MM.1S (cell line): Measurements from ENCODE around the gene GRHPR.

Source experiments
- DNase-seq: peaks from one replicate; pipeline ENCODE4 v3.0.0-alpha.2; 2015
- H2AFZ ChIP-seq: fragments of 300-600 bp; sonication (generic); 2 replicates; pipeline ENCODE4 v1.6.0; 2016; ENCODE audit warnings: antibody characterized with exemption, low read length
- H3F3A ChIP-seq: fragments of 300-600 bp; sonication (generic); 2 replicates; pipeline ENCODE4 v1.6.1; 2016; ENCODE audit warnings: mild to moderate bottlenecking, antibody characterized with exemption, low read length, moderate library complexity, mixed read lengths; ENCODE audit not compliant: insufficient read depth
- H3K27ac ChIP-seq: fragments of 300-600 bp; sonication (generic); 2 replicates; pipeline ENCODE4 v1.5.1; 2016; ENCODE audit warnings: mild to moderate bottlenecking, low read length
- H3K27me3 ChIP-seq: fragments of 300-600 bp; sonication (generic); replicated peaks from 2 replicates; pipeline ENCODE4 v1.6.0; 2016; ENCODE audit warnings: low read length; ENCODE audit not compliant: insufficient read depth
- H3K36me3 ChIP-seq: fragments of 300-600 bp; sonication (generic); replicated peaks from 2 replicates; pipeline ENCODE4 v1.6.1; 2016; ENCODE audit warnings: mild to moderate bottlenecking, low read length, mixed read lengths; ENCODE audit not compliant: insufficient read depth
- H3K4me1 ChIP-seq: fragments of 300-600 bp; sonication (generic); 2 replicates; pipeline ENCODE4 v1.6.1; 2016; ENCODE audit warnings: low read length, mixed read lengths
- H3K4me2 ChIP-seq: fragments of 300-600 bp; sonication (generic); 2 replicates; pipeline ENCODE4 v1.6.0; 2016; ENCODE audit warnings: low read depth, low read length
- H3K4me3 ChIP-seq: fragments of 300-600 bp; sonication (generic); 2 replicates; pipeline ENCODE4 v1.5.1; 2016; ENCODE audit warnings: low read length, mixed read lengths
- H3K79me2 ChIP-seq: fragments of 300-600 bp; sonication (generic); 2 replicates; pipeline ENCODE4 v1.6.1; 2016; ENCODE audit warnings: mixed run types, low read length, mixed read lengths
- H3K9ac ChIP-seq: fragments of 300-600 bp; sonication (generic); 2 replicates; pipeline ENCODE4 v1.6.1; 2016; ENCODE audit warnings: low read length, mixed read lengths
- H3K9me2 ChIP-seq: fragments of 300-600 bp; sonication (generic); replicated peaks from 2 replicates; pipeline ENCODE4 v1.6.1; 2016; ENCODE audit warnings: mild to moderate bottlenecking, low read length, mixed read lengths; ENCODE audit not compliant: insufficient read depth
- H3K9me3 ChIP-seq: fragments of 300-600 bp; sonication (generic); replicated peaks from 2 replicates; pipeline ENCODE4 v1.6.1; 2016; ENCODE audit warnings: mild to moderate bottlenecking, low read length, mixed read lengths; ENCODE audit not compliant: insufficient read depth
- H4K20me1 ChIP-seq: fragments of 300-600 bp; sonication (generic); 2 replicates; pipeline ENCODE4 v1.6.1; 2016; ENCODE audit warnings: mild to moderate bottlenecking, low read length, moderate library complexity, mixed read lengths; ENCODE audit not compliant: insufficient read depth
- EZH2 ChIP-seq: fragments of 300-600 bp; sonication (generic); optimal IDR thresholded peaks from 2 replicates; pipeline ENCODE3; 2017; ENCODE audit warnings: low read depth, mild to moderate bottlenecking, antibody characterized with exemption, low read length, mixed read lengths
- EZH2phosphoT487 ChIP-seq: fragments of 300-600 bp; sonication (generic); IDR thresholded peaks from 2 replicates; pipeline ENCODE4 v1.6.1; 2018; ENCODE audit warnings: antibody characterized with exemption, low read length
- TF ChIP-seq, protein P1 (sequence below): fragments of 300-600 bp; sonication (generic); IDR thresholded peaks from 2 replicates; pipeline ENCODE4 v1.5.1; 2016; ENCODE audit warnings: antibody characterized with exemption, low read length, mixed read lengths

GRHPR gene

DNA sequence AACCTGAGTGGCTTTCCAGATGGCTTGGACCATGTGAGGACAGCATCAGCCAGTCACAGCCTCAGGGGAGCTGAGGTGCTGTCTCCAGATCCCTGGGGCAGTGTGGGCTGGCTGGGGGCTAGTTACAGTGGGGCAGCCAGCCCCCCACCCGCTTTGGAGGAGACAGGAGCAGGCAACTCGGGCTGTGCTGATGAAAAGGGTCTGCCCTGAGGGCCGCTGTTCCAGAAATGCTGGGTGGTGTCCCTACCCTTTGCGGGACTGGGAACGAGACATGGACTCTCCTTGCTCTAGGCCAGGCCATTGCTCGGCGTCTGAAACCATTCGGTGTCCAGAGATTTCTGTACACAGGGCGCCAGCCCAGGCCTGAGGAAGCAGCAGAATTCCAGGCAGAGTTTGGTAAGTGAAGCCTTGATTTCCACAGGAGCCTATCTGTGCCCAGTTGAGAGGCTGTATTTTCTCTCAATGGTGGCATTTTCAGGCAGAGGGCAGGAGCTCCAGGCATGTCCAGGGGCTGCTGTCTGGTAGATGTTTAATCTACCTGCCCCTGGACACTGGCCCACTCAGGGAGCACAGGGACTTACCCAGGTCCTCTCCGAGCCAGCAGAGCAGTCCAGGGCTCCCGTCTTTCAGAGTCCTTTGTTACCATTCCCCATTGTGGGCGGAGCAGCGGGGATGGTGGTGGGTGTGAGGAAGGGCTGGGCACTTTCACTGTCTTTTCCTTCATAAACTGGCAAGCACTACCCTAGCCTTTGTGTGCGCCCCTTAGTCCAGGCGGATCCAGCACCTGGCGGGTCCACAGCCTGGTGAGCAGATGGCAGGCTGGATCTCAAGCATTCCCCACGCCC lies 7.2 kb downstream of the GRHPR start:
- TF ChIP-seq, protein P1, sequence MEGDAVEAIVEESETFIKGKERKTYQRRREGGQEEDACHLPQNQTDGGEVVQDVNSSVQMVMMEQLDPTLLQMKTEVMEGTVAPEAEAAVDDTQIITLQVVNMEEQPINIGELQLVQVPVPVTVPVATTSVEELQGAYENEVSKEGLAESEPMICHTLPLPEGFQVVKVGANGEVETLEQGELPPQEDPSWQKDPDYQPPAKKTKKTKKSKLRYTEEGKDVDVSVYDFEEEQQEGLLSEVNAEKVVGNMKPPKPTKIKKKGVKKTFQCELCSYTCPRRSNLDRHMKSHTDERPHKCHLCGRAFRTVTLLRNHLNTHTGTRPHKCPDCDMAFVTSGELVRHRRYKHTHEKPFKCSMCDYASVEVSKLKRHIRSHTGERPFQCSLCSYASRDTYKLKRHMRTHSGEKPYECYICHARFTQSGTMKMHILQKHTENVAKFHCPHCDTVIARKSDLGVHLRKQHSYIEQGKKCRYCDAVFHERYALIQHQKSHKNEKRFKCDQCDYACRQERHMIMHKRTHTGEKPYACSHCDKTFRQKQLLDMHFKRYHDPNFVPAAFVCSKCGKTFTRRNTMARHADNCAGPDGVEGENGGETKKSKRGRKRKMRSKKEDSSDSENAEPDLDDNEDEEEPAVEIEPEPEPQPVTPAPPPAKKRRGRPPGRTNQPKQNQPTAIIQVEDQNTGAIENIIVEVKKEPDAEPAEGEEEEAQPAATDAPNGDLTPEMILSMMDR: no peak
- no peak for TF ChIP-seq EZH2
- no peak for TF ChIP-seq EZH2phosphoT487
- H3K36me3 ChIP-seq: no peaks in the 10 kb centered on the region

GRCh38 chr9:37430841-37431597 lies 8.5 kb downstream of the GRHPR start:
- H3K9me2 ChIP-seq: no peaks in the 10 kb centered on the region
- H3K79me2 ChIP-seq: no peaks in the 10 kb centered on the region
- H3K27ac ChIP-seq: no peak overlapping the region
- no peaks in the 10 kb centered on the region for H4K20me1 ChIP-seq
- no peak for DNase-seq
- H3F3A ChIP-seq: 0 out of 2 replicates have a peak, but pooled peaks cover 1% of the 10 kb centered on the region
- H3K4me2 ChIP-seq: no peak overlapping the region
- no peak overlapping the region for H3K4me3 ChIP-seq
- no peak overlapping the region for H2AFZ ChIP-seq
- no peak overlapping the region for H3K9ac ChIP-seq
- no peaks in the 10 kb centered on the region for H3K27me3 ChIP-seq
- no peaks in the 10 kb centered on the region for H3K36me3 ChIP-seq
- no peaks in the 10 kb centered on the region for H3K9me3 ChIP-seq
- TF ChIP-seq EZH2phosphoT487 (no peak), EZH2 (no peak)
- TF ChIP-seq, protein P1: no peak
- H3K4me1 ChIP-seq: peaks cover 2% of the 10 kb centered on the region; the same call in 1 of the 2 replicates

More for the DNA sequence above, 7.2 kb downstream of the GRHPR start:
- Histone ChIP-seq H3F3A (0 out of 2 replicates have a peak, but pooled peaks cover 3% of the 10 kb centered on the region), H3K27ac (no peak overlapping the region), H3K4me3 (no peak overlapping the region), H3K4me2 (no peak overlapping the region), H3K9ac (no peak overlapping the region), H3K9me2 (no peaks in the 10 kb centered on the region), H2AFZ (no peak overlapping the region), H3K4me1 (peaks cover 4% of the 10 kb centered on the region; the same call in 1 of the 2 replicates), H3K79me2 (peaks cover 3% of the 10 kb centered on the region), H4K20me1 (no peaks in the 10 kb centered on the region), H3K9me3 (no peaks in the 10 kb centered on the region), H3K27me3 (no peaks in the 10 kb centered on the region)
- no peak for DNase-seq

GRCh38 chr9:37432020-37432419 lies 9.5 kb downstream of the GRHPR start:
- TF ChIP-seq EZH2phosphoT487 (no peak), EZH2 (no peak)
- TF ChIP-seq, protein P1: no peak
- DNase-seq: no peak
- H3K9me2 ChIP-seq: no peaks in the 10 kb centered on the region
- no peak overlapping the region for H3K27ac ChIP-seq
- no peak overlapping the region for H2AFZ ChIP-seq
- no peaks in the 10 kb centered on the region for H3K4me1 ChIP-seq
- H3K27me3 ChIP-seq: no peaks in the 10 kb centered on the region
- no peaks in the 10 kb centered on the region; the same call in 1 of the 2 replicates for H4K20me1 ChIP-seq
- no peaks in the 10 kb centered on the region for H3K36me3 ChIP-seq
- no peak overlapping the region for H3K4me2 ChIP-seq
- no peak overlapping the region for H3K4me3 ChIP-seq
- no peaks in the 10 kb centered on the region for H3K79me2 ChIP-seq
- no peak overlapping the region for H3K9ac ChIP-seq
- no peaks in the 10 kb centered on the region for H3F3A ChIP-seq
- no peaks in the 10 kb centered on the region for H3K9me3 ChIP-seq
